Thymus (tissue), 11 donors: ENCODE results near the gene C19orf25. TPM values are rescaled to one million over a fixed set of nuclear protein-coding genes. Genes with fewer than 3 reads are reported as not detected.

ENCODE experiments used
- DNase-seq, 9 donors: peaks; one replicate each; pipeline ENCODE4 v3.0.0-alpha.2; 2013; ENCODE audit warnings: low spot score in 9 of 9, low read depth in 6 of 9, missing footprints in 1 of 9
- H3K27ac ChIP-seq, 2 donors: one replicate each; pipeline ENCODE4 v1.5.1; 2013; ENCODE audit warnings: control low read depth in 1 of 2, low read depth in 1 of 2, low read length in 1 of 2, mild to moderate bottlenecking in 1 of 2, moderate library complexity in 1 of 2
- H3K27me3 ChIP-seq, 2 donors: one replicate each; pipeline ENCODE4 v1.5.1; 2013; ENCODE audit warnings: low read length in 1 of 2; ENCODE audit not compliant: control insufficient read depth in 2 of 2, insufficient read depth in 1 of 2
- H3K36me3 ChIP-seq, 2 donors: one replicate each; pipeline ENCODE4 v1.5.1; 2013; ENCODE audit warnings: low read length in 1 of 2, mild to moderate bottlenecking in 1 of 2, moderate library complexity in 1 of 2; ENCODE audit not compliant: control insufficient read depth in 2 of 2, insufficient read depth in 2 of 2
- H3K4me1 ChIP-seq, 2 donors: one replicate each; pipeline ENCODE4 v1.5.1; 2013; ENCODE audit warnings: low read length in 2 of 2; ENCODE audit not compliant: control insufficient read depth in 2 of 2, insufficient read depth in 2 of 2
- H3K4me3 ChIP-seq, 2 donors: one replicate each; pipeline ENCODE4 v1.5.1; 2013; ENCODE audit warnings: low read length in 2 of 2, control low read depth in 1 of 2, mild to moderate bottlenecking in 1 of 2
- H3K9me3 ChIP-seq, 2 donors: one replicate each; pipeline ENCODE4 v1.5.1; 2013; ENCODE audit warnings: low read length in 1 of 2, mild to moderate bottlenecking in 1 of 2; ENCODE audit not compliant: control insufficient read depth in 2 of 2, insufficient read depth in 1 of 2
- WGBS: extraction: QIAGEN DNeasy Blood & Tissue Kit; methylation state at CpG from one replicate; pipeline ENCODE4 v1.1.7; 2013; 5-methylcytosine and 5-hydroxymethylcytosine counted together
- polyA plus RNA-seq: library from polyadenylated mRNA; stranded (reverse); fragments of 200-250 nt; gene quantifications from one replicate; pipeline ENCODE4 v1.2.3, GENCODE V29; 2013
- total RNA-seq: library from RNA; stranded (reverse); fragments of 120-200 nt; gene quantifications from one replicate; pipeline ENCODE4 v1.2.4, GENCODE V29; 2013
- donor health status: healthy.

The C19orf25 gene
- total and polyA plus RNA-seq, 2 donors: 22.8 to 38.1 TPM

GRCh38 chr19:1466461-1467214 lies 12.4 kb downstream of the C19orf25 start:
- Histone ChIP-seq H3K4me3 (no peak overlapping the region), H3K4me1 (peaks cover 18 to 20% of the 10 kb centered on the region in 2 donors), H3K27me3 (peaks cover 68 to 72% of the 10 kb centered on the region in 2 donors), H3K9me3 (peaks cover 2 to 9% of the 10 kb centered on the region in 2 donors), H3K36me3 (no peaks in the 10 kb centered on the region), H3K27ac (no peak overlapping the region)
- WGBS: 37% methylated on average over 70 of the region's 70 CpGs
- no peak for DNase-seq

- H3K4me1 ChIP-seq: peaks cover 12 to 17% of the 10 kb centered on the region in 2 donors
- no peak for DNase-seq
- no peak overlapping the region for H3K27ac ChIP-seq
- H3K9me3 ChIP-seq: peaks cover 2 to 5% of the 10 kb centered on the region in 2 donors
- no peak overlapping the region for H3K4me3 ChIP-seq
- WGBS: 63% methylated on average over 41 of the region's 41 CpGs
- H3K36me3 ChIP-seq: no peaks in the 10 kb centered on the region
- peaks cover 62 to 66% of the 10 kb centered on the region in 2 donors for H3K27me3 ChIP-seq
Observed at GRCh38 chr19:1466018-1466460, 13.0 kb downstream of the C19orf25 start.

GRCh38 chr19:1465191-1466016 lies 13.6 kb downstream of the C19orf25 start:
- WGBS: 55% methylated on average over 83 of the region's 83 CpGs
- H3K4me3 ChIP-seq: no peak overlapping the region

GRCh38 chr19:1461862-1462261 lies 17.2 kb downstream of the C19orf25 start:
- Histone ChIP-seq H3K27me3 (peaks cover 37 to 58% of the 10 kb centered on the region in 2 donors), H3K4me1 (no peaks in the 10 kb centered on the region), H3K9me3 (peaks cover 0 to 2% of the 10 kb centered on the region in 2 donors), H3K36me3 (peaks cover 0 to 4% of the 10 kb centered on the region in 2 donors), H3K27ac (no peak overlapping the region), H3K4me3 (no peak overlapping the region)
- DNase-seq: no peak
- 98% methylated on average over 24 of the region's 24 CpGs for WGBS

More at GRCh38 chr19:1465191-1466016, 13.6 kb downstream of the C19orf25 start:
- Histone ChIP-seq H3K4me1 (peaks cover 7 to 13% of the 10 kb centered on the region in 2 donors), H3K27ac (no peak overlapping the region), H3K9me3 (peaks cover 0 to 2% of the 10 kb centered on the region in 2 donors), H3K36me3 (peaks cover 0 to 4% of the 10 kb centered on the region in 2 donors), H3K27me3 (peaks cover 56 to 59% of the 10 kb centered on the region in 2 donors)
- DNase-seq: no peak

- Histone ChIP-seq H3K4me1 (peaks cover 0 to 7% of the 10 kb centered on the region in 2 donors), H3K4me3 (no peak overlapping the region), H3K36me3 (peaks cover 0 to 4% of the 10 kb centered on the region in 2 donors), H3K27ac (no peak overlapping the region), H3K9me3 (peaks cover 4 to 5% of the 10 kb centered on the region in 2 donors), H3K27me3 (peaks cover 37 to 58% of the 10 kb centered on the region in 2 donors)
- WGBS: 97% methylated on average over 36 of the region's 36 CpGs
- DNase-seq: no peak
Observed at GRCh38 chr19:1460033-1460995, 18.7 kb downstream of the C19orf25 start.

- WGBS: 88% methylated on average over 9 of the region's 9 CpGs
Observed at GRCh38 chr19:1459479-1459878, 19.5 kb downstream of the C19orf25 start.

GRCh38 chr19:1457892-1458291 lies 21.1 kb downstream of the C19orf25 start:
- Histone ChIP-seq H3K27ac (no peak overlapping the region), H3K4me1 (peaks cover 5 to 15% of the 10 kb centered on the region in 2 donors), H3K4me3 (no peak overlapping the region), H3K36me3 (peaks cover 0 to 4% of the 10 kb centered on the region in 2 donors), H3K9me3 (peaks cover 5 to 6% of the 10 kb centered on the region in 2 donors), H3K27me3 (peaks cover 45 to 70% of the 10 kb centered on the region in 2 donors)
- 85% methylated on average over 16 of the region's 16 CpGs for WGBS
- no peak for DNase-seq

More at GRCh38 chr19:1459479-1459878, 19.5 kb downstream of the C19orf25 start:
- Histone ChIP-seq H3K9me3 (peaks cover 5 to 6% of the 10 kb centered on the region in 2 donors), H3K27ac (no peak overlapping the region), H3K4me1 (peaks cover 5 to 15% of the 10 kb centered on the region in 2 donors), H3K36me3 (peaks cover 0 to 4% of the 10 kb centered on the region in 2 donors), H3K4me3 (no peak overlapping the region), H3K27me3 (peaks cover 35 to 58% of the 10 kb centered on the region in 2 donors)
- no peak for DNase-seq

- H3K36me3 ChIP-seq: peaks cover 0 to 4% of the 10 kb centered on the region in 2 donors
- DNase-seq: no peak
- H3K27ac ChIP-seq: no peak overlapping the region
- H3K4me3 ChIP-seq: no peak overlapping the region
- 21% methylated on average over 48 of the region's 48 CpGs for WGBS
- H3K27me3 ChIP-seq: peaks cover 49 to 77% of the 10 kb centered on the region in 2 donors
- peaks cover 5 to 15% of the 10 kb centered on the region in 2 donors for H3K4me1 ChIP-seq
- peaks cover 5 to 6% of the 10 kb centered on the region in 2 donors for H3K9me3 ChIP-seq
Observed at GRCh38 chr19:1457031-1457739, 21.8 kb downstream of the C19orf25 start.
